ENCODE data around the gene MICAL3.
"Not testable (repeated sequence)": the region's sequence is repeated elsewhere in the genome, so short reads cannot be mapped to it uniquely, and the experiment has no call there.

Gene MICAL3

DNA sequence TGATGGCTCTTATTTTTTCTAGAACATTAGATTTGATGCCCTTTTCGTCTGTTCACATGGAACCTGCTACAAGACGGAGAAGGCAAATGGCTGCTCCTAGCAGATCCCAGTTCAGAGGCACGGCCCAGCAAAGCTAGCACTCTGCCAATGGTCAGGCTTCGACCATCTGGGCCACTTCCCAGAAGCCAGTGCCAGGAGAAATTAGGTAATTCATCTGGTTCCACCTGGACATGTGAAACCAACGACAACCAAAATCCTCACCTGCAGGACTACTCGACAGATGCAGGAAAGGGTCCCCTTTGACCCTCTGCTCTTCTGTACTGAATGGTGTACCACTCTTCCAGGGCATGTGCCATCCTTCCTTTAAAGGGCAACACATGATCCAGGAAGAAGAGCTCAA, 25.4 kb downstream of the MICAL3 start:
- DNase-seq (ENCODE audit: low read depth in 2 of 2): no peak

DNA sequence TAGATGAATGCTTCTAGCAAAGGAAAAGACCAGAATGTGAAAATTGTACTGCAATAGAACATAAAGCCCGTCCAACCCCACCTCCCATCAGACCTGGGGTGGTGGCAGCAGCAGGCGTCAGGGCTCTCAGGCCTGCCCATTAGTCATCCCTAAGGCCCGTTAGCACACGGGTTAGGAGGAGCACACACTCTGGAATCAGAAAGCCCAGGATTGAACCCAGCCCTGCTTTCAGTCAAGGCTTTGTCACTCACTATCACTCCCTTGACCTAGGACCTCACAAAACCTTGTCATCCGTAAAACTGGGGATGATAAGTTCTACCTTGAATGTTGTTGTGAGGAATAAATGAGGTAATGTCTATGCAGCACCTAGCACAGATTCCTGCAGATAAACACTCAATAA, 26.9 kb downstream of the MICAL3 start:
- no peak for DNase-seq (ENCODE audit: low read depth in 2 of 2)

DNA sequence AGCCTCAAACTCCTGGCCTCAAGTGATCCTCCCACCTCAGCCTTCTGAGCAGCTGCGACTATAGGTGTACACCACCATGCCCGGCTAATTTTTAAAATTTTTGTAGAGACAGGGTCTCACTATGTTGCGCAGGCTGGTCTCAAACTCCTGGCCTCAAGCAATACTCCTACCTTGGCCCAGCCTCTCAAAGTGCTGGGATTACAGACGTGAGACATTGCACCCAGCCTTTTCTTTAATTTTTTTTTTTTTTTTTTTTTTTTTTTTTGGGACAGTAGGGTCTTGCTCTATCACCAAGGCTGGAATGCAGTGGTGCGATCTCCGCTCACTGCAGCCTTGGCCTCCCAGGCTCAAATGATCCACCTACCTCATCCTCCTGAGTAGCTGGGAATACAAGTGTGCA, 29.1 kb downstream of the MICAL3 start:
- not testable (repeated sequence) for DNase-seq (ENCODE audit: low read depth in 2 of 2)

DNA sequence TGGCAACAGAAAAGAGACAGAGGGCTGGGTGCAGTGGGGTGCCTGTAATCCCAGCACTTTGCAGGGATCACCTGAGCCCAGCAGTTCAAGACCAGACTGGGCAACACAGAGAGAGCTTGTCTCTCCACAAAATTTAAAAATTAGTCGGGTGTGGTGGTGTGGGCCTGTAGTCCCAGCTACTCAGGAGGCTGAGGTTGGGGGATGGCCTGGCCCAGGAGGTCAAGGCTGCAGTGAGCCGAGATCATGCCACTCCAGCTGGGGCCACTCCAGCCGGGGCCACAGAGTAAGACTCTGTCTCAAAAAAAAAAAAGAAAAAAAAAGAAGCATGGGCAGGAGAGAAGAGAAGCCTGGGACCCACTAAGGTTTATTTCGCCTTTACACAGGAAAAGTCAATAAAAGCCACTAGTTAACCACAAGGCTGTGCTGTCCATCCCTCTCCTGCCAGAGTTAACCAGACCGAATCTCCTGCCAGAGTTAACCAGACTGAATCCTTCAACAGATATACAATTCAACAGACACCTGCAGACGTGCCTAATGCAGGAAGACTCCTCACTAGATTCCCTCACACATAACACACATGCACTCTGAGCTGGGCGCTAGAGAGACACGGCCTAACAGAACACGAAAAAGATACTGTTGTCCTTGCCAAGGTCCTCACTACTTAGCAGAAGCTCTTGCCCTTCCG, 29.8 kb downstream of the MICAL3 start:
- DNase-seq (ENCODE audit: low read depth in 2 of 2): no peak

DNA sequence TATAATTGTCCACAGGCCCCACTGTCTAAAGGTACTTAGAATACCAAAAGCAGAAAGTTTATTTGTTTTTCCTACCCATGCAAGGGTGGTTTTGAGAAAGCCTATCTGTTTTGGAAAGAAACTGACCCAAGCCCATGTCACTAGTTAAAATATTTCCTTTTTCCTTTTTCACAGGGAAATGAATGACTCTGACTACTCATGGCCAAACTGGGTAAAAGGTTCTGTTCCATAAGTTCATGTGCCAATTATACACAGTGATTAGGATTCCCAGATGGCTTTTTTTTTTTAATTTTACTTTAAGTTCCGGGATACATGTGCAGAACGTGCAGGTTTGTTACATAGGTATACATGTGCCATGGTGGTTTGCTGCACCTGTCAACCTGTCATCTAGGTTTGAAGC, 31.4 kb downstream of the MICAL3 start:
- DNase-seq (ENCODE audit: low read depth in 2 of 2): not testable (repeated sequence)

DNA sequence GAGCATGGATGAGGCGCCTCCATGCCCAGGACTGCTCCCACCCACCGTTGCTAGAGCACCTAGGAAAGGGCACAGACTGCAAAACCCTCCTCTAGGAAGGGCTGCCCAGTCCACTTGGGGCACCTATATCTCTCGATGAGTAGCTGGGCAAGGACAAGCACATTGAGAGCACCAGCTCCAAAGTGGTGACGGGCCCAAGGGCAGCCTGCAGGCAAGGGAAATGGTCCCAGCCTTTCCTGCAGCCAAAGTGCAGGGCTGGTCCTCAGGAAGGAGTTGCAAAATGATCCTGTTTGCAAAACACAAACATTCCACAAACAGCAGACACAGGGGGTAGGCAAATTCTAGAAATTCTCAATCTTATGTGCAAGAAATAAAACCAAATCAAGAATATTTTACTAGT, 32.4 kb downstream of the MICAL3 start:
- DNase-seq (ENCODE audit: low read depth in 2 of 2): not testable (repeated sequence)

DNA sequence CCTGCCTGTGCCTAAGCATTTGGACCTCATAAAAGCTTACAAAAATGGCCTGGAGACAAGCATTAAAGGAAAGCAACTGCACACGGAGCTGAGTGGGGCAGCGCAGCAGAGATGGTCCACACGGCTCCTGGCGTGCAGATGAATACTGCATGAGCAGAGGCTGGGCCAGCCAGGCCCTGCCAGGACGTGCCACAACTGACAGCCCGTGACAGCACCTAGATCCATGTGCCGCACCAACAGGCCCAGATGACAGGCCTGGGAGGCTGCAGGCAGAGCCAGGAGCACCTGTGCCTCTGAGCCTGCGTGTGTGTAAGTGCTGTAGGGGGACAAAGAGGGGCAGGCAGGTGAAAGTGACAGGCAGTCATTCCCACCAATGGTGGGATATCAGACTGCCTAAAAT, 33.4 kb downstream of the MICAL3 start:
- DNase-seq (ENCODE audit: low read depth in 2 of 2): no peak

DNA sequence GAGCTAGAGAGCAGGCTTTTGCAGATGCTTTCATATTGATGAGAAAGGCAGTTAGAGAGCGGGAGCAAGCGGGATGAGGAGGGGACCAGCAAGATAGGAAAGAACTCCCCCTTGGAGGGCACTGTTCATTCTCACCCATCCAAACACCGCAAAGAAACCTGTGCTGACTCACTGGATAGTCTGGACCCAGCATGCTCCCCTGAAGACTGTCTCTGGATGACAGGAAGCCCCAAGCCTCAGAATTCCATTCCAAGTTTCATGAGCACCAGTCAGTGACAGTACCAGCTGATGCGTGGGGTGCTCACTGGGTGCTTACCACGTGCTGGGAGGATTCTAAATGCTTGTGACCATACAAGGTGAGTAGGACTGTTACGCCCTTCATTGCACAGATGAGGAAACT, 34.2 kb downstream of the MICAL3 start:
- DNase-seq (ENCODE audit: low read depth in 2 of 2): no peak

DNA sequence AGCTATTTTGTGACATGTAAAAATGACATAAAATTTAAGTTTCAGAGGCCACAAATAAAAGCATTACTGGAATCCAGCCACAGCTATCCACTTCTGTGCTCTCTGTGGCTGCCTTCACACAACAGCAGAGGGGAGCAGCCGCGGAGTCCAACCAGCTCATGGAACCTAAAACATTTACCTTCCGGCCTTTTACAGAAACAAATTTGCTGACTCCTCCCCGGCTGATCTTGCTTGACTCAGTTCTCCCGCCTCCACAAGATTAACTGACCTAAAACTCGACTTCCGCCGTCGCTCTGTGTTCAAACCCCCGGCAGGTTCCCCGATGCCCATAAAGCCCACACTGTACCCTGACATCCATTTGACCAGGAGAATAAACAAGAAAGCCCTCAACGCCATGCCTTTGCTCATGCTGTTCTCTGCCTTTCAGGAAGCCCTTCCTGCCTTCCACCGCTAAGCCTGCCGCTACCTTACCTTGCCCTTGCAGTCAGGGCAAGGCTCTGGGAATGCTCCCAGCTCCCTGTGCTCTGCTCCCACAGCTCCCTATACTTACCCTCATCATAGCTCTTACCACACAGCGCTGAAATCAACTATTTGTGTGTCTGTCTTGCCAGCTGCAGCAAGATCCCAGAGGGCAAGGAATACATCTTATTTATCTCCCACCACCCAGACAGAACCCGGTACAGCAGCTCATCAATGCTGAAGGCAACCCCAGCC, 35.4 kb downstream of the MICAL3 start:
- no peak for DNase-seq (ENCODE audit: low read depth in 2 of 2)

DNA sequence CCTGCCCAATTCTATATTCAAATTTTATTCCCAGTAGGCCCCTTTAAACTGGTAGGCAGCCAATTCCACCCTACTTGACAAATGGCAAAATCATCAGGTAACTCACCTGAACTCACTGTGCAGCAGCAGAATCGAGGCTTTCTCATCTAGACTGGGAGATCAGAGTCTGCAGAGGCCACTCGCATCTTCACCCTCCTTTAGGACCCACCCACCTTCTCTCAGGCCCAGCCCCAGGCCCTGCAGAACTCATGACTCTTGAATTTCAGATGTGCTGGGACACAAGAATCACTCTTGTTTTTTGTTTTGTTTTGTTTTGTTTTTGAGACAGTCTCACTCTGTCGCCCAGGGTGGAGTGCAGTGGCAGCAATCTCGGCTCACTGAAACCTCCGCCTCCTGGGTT, 38.8 kb downstream of the MICAL3 start:
- no peak for DNase-seq (ENCODE audit: low read depth in 2 of 2)

DNA sequence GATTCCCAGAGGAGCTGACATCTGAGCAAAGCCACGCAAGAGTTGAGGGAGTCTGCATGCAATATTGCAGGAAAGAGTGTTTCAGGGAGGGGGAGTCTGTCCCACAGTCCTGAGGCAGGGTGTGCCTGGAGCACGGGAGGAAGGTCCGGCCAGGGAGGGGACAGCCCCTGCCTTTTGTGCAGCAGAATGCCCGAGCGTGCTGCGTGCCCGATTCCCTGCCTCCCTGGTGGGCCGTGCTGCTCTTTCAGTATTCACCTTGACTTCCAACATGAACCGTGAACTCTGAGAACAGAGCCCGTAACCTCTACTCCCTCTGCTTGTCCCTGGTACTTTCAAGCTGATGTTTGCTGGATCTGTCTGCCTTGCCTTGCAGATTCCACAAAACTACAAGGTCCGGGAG, 39.3 kb downstream of the MICAL3 start:
- not testable (repeated sequence) for DNase-seq (ENCODE audit: low read depth in 2 of 2)

DNA sequence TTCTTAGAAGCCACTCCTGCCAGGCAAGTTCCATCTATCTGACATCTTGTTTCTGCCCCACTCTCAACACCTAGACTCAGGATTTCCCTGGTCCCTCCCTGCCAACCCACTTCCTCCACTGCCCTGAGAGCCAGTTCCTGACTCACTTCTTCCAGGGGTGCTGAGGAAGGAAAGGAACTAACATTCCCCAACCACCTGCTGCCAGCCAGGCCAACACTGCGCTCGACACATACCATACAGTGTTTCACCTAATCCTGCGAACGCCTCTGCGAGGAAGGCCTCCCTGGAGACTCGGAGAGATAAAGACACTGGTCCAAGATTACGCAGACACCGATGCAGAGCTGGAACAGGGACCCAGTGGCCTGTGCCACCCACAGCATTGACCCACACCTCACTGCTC, 40.2 kb downstream of the MICAL3 start:
- no peak for DNase-seq (ENCODE audit: low read depth in 2 of 2)

DNA sequence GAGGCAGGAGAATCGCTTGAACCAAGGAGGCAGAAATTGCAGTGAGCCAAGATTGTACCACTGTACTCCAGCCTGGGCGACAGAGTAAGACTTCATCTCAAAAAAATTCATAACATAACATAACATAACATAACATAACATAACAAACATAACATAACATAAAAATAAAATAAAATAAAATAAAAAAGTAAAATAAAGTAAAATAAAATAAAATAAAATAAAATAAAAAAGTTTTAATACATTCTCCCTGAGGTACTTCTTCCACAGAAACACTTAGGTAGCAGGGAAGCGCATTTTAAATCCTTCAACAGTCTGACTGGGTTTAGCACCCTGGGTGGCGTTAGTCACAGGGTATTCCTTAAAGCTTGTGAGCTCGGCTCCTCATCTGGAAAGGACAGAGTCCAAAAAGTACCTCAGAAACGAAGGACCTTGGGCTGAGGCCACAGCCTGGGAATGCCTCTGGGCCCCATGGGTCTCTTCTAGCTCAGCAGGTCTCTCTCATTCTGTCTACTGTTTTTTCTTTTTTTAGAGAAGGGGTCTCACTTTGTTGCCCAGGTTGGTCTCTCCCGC, 41.7 kb downstream of the MICAL3 start:
- no peak for DNase-seq (ENCODE audit: low read depth in 2 of 2)

DNA sequence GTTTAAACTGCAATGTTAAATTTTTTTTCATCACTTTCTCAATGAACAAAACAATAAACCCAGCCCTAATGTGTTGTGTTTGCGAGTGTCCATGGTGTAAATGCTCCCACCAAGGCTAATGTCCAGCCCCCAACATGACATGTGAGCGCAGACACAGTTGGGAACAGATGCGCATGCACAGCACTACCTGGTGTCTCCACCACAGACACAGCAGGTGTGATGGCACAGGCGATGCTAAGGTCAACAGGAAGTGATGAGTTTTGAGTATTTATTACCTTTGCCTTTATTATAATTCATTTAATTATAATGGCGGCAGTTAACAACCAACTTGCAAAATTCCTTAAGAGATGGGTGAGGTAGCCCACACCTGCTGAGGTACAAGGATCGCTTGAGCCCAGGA, 42.9 kb downstream of the MICAL3 start:
- DNase-seq (ENCODE audit: low read depth in 2 of 2): no peak

DNA sequence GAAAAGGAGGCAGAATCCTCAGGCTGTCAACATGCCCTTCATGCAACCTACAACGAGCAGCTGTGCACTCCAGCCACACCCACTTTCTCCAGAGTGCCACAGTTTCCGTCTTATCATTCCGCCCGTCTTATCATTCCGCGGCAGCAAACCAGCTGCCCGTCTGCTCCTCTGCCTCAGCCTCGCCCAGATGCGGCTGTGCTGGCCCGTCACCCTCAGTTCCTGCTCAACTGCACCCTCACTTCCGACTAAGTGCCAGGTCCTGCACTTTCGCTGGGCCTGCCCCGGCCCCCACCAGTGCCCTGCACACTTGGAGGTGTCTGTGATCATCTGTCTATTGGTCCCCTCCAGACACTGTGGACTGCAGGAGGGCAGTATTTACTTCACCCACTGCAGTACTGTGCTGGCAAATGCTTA, 43.7 kb downstream of the MICAL3 start:
- no peak for DNase-seq (ENCODE audit: low read depth in 2 of 2)

DNA sequence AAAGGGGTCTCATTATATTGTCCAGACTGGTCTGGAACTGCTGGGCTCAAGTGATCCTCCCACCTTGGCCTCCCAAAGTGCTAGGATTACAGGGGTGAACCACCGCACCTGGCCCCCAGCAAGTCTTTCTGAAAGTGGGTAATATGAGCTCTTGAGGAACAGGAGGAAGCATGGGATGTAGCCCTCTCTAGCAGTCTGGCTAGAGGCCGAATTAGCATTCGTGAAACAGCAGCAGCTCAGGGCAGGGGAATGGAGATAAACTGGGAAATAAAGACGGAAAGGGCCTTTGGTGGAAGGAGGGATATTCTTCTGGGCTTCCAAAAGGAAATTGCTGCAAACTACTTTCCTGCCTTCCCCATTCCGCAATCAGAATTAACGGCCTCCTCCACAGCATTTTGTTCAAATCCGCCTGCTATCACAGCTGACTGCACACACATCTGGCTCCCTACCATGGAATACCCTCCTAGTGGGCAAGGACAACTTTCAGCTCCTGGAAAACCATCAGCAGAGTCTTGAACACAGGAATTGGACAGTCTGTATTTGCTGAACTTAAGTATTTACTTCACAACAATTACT, 44.3 kb downstream of the MICAL3 start:
- no peak for DNase-seq (ENCODE audit: low read depth in 2 of 2)

DNA sequence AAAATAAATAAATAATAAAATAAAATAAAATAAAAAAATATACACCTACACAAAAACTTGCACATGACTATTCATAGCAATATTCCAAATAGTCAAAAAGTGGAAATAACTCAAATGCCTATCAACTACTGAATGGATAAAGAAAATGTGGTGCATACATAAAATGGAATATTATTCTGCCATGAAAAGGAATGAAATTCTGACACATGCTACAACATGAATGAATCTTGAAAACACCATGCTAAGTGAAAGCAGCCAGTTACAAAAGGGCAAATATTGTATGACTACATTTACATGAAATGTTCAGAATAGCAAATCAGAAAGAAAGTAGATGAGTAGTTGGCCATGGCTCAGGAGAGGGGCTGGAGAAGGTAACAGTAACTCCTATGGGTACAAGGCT, 46.3 kb downstream of the MICAL3 start:
- no peak for DNase-seq (ENCODE audit: low read depth in 2 of 2)

DNA sequence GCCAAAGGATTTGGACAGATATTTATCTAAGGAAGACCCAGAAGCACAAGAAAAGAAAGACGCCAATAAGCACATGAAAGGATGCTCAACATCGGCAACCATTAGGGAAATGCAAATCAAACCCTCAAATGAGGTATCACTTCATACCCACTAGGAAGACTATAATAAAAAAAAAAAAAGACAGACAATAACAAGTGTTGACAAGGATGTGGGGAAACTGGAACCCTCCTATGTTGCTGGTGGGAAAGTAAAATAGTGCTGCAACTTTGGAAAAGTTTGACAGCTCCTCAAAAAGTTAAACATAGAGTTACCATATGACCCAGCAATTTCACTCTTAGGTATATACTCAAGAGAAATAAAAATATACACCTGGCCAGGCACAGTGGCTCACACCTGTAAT, 47.0 kb downstream of the MICAL3 start:
- no peak for DNase-seq (ENCODE audit: low read depth in 2 of 2)

DNA sequence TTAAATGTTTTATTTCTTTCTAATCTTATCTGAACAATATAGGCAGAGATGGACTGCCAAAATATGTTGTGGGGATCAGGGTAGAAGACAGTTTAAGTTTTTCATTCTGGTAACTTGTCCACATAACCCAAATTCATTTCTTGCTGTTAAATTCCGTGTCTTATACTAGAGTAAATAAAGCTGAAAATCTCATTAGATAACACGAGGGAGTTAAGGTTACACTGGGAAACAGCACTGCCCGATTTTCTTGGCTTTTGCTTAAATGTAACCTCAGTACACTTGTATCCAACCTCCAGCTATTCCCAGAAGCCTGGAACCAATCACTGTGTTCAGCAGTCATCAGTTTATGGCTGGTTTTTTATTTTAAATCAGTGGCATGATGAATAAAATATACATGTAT, 48.2 kb downstream of the MICAL3 start:
- no peak for DNase-seq (ENCODE audit: low read depth in 2 of 2)

DNA sequence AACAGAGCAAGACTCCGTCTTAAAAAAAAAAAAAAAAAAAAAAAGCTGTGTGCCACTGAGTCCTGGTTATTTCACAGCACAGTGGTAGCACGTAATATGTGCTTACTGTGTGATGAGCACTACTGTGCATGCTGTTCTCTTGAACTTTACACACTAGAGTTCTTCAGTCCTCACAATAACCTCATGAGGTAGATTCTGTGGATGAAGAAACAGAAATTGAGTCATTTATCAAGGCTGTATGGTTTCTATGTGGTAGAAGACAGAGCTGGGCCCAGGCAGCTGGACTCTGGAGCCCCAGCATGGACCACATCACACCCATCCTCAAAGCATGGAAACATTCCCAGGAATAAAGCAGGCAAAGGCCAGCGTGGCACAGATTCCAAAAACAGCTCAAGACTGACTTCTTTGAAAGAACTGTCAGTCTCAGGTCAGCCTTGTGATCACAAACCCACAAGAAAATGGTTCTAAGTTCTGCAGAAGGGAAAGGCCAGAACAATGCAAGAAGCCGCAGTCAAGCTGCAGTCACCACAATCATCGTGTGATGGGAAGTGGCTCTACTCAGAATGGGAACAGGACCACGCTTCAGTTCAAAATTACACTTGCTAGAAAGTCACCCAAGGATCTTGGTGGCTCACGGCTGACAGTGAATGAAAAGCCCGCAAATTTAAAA, 49.5 kb downstream of the MICAL3 start:
- DNase-seq (ENCODE audit: low read depth in 2 of 2): no peak

DNA sequence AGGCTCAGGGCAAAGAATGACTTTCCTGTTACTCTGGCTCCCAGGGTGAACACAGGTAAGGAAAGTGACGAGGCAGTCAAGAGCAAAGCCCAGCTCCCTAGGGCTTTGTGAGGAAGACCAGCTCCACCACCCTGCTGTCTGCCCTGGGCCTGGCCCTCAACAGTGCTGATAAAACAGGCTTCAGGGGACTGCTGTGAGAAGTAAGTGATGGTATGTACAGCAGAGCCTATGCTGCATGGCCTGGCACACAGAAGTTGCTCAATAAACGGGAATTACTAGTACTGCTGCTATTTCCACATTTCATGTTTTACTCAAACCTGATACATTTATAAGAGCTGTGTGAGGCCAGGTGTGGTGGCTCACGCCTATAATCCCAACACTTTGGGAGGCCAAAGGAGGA, 50.3 kb downstream of the MICAL3 start:
- no peak for DNase-seq (ENCODE audit: low read depth in 2 of 2)

DNA sequence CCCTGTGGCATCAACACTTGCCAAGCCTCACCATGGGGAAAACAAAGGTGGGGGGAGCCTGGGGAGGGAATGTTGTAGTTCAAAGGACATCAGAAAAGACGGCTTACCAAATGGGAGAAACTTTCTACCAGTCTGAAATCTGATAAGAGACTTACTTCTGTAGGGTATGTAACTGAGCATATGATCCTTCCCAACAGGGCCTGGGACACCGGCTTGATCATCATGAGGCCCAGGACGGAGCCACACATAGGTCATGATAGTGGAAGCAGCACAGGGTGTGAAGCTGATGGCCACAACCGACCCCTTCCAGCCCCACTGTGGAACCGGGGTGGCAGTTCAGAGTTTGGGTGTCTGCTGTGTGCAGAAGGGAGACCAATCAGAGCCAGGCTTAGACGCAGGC, 51.1 kb downstream of the MICAL3 start:
- DNase-seq (ENCODE audit: low read depth in 2 of 2): no peak

All from stimulated activated CD4-positive, alpha-beta T cell treated with anti-CD3 and anti-CD28 coated beads, Interleukin-1b, Interleukin-23, amount 100 ng/mL, for 1 hour (primary cell).